HepG2 (cell line): ENCODE data around the gene XPC. TPM values are rescaled to one million over a fixed set of nuclear protein-coding genes. Genes with fewer than 3 reads are reported as not detected.

Experiments used
- HHEX ChIP-seq: IDR thresholded peaks from 2 replicates; pipeline ENCODE4 v1.6.1; 2016; ENCODE audit warnings: control low read depth
- HNF4A ChIP-seq: sonication (generic); formaldehyde crosslinking; IDR thresholded peaks from 2 replicates; pipeline ENCODE4 v1.4.0; 2020; ENCODE audit warnings: missing genetic modification reagents
- KDM3A ChIP-seq: IDR thresholded peaks from 2 replicates; pipeline ENCODE4 v1.6.1; 2018; ENCODE audit warnings: low read depth, missing compliant biosample characterization
- PCBP1 ChIP-seq: fragments of 200-400 bp; formaldehyde crosslinking; IDR thresholded peaks from 2 replicates; pipeline ENCODE4 v1.6.1; 2017; ENCODE audit warnings: mild to moderate bottlenecking, low read depth, low read length, borderline replicate concordance
- RBM22 ChIP-seq: fragments of 200-400 bp; formaldehyde crosslinking; optimal IDR thresholded peaks from 2 replicates; pipeline ENCODE3; 2017; ENCODE audit warnings: mild to moderate bottlenecking, low read length, moderate library complexity
- RXRB ChIP-seq: IDR thresholded peaks from 2 replicates; pipeline ENCODE4 v1.6.1; 2016; ENCODE audit warnings: borderline replicate concordance, missing genetic modification reagents, missing compliant biosample characterization
- SOX5 ChIP-seq: IDR thresholded peaks from 2 replicates; pipeline ENCODE4 v1.6.1; 2016; ENCODE audit warnings: borderline replicate concordance
- STAT6 ChIP-seq: sonication (generic); formaldehyde crosslinking; IDR thresholded peaks from 2 replicates; pipeline ENCODE4 v1.4.0; 2020; ENCODE audit warnings: missing genetic modification reagents, mild to moderate bottlenecking, borderline replicate concordance
- SUZ12 ChIP-seq: fragments of 150-350 bp; IDR thresholded peaks from 2 replicates; pipeline ENCODE4 v1.6.1; 2014; ENCODE audit warnings: low read depth, low read length
- YEATS2 ChIP-seq: sonication (generic); formaldehyde crosslinking; IDR thresholded peaks from 2 replicates; pipeline ENCODE4 v1.4.0; 2020; ENCODE audit warnings: missing genetic modification reagents, borderline replicate concordance
- ZC3H4 ChIP-seq: sonication (generic); formaldehyde crosslinking; IDR thresholded peaks from 2 replicates; pipeline ENCODE4 v1.4.0; 2020; ENCODE audit warnings: missing genetic modification reagents, borderline replicate concordance
- ZFP91 ChIP-seq: sonication (generic); formaldehyde crosslinking; IDR thresholded peaks from 2 replicates; pipeline ENCODE4 v1.9.0; 2022; ENCODE audit warnings: missing genetic modification reagents, mild to moderate bottlenecking, borderline replicate concordance
- ZFYVE20 ChIP-seq: sonication (generic); formaldehyde crosslinking; IDR thresholded peaks from 2 replicates; pipeline ENCODE4 v1.8.0; 2023; ENCODE audit warnings: low read depth, mild to moderate bottlenecking, moderate library complexity, missing genetic modification reagents, borderline replicate concordance
- ZNF136 ChIP-seq: sonication (generic); formaldehyde crosslinking; IDR thresholded peaks from 2 replicates; pipeline ENCODE4 v1.8.1; 2022; ENCODE audit warnings: low read depth, mild to moderate bottlenecking, moderate library complexity, missing genetic modification reagents
- ZNF501 ChIP-seq: sonication (generic); formaldehyde crosslinking; IDR thresholded peaks from 2 replicates; pipeline ENCODE4 v1.5.1; 2020; ENCODE audit warnings: mild to moderate bottlenecking, moderate library complexity, missing genetic modification reagents
- ZNF503 ChIP-seq: sonication (generic); formaldehyde crosslinking; IDR thresholded peaks from 2 replicates; pipeline ENCODE4 v1.4.0; 2020; ENCODE audit warnings: missing genetic modification reagents
- ZNF576 ChIP-seq: sonication (generic); formaldehyde crosslinking; IDR thresholded peaks from 2 replicates; pipeline ENCODE4 v1.4.0; 2020; ENCODE audit warnings: mild to moderate bottlenecking, missing genetic modification reagents
- ZNF660 ChIP-seq: sonication (generic); formaldehyde crosslinking; IDR thresholded peaks from 2 replicates; pipeline ENCODE4 v1.5.1; 2020; ENCODE audit warnings: mild to moderate bottlenecking, low read depth, missing genetic modification reagents, borderline replicate concordance
- ZSCAN29 ChIP-seq: sonication (generic); formaldehyde crosslinking; conservative IDR thresholded peaks from 2 replicates; pipeline ENCODE4 v1.4.0; 2020; ENCODE audit warnings: mild to moderate bottlenecking, missing genetic modification reagents
- ZUFSP ChIP-seq: sonication (generic); formaldehyde crosslinking; IDR thresholded peaks from 2 replicates; pipeline ENCODE4 v1.9.0; 2021; ENCODE audit warnings: missing genetic modification reagents, mild to moderate bottlenecking, borderline replicate concordance
- polyA plus RNA-seq, 8 experiments: library from polyadenylated mRNA; depleted of rRNA in 3 of 8; stranded (reverse) in 7 of 8; unstranded in 1 of 8; fragments of >200 nt; fragmentation: Illumina TruSeq in 4 of 8; extraction: Trizol in 4 of 8; gene quantifications; 2 replicates each; pipeline versions ENCODE4 v1.2.1 to v1.2.3, GENCODE V29; 2011 to 2016; ENCODE audit warnings: low read depth in 4 of 8, missing spikeins in 1 of 8, mixed read lengths in 1 of 8; ENCODE audit not compliant: insufficient read depth in 1 of 8
- total RNA-seq, 5 experiments: library from RNA; depleted of rRNA; stranded (reverse); fragments of >200 nt; fragmentation: Illumina TruSeq; extraction: Trizol; gene quantifications; 2 replicates each; pipeline ENCODE4 v1.2.3, GENCODE V29; 2016; ENCODE audit warnings: low read depth in 1 of 5

The XPC gene
- total and polyA plus RNA-seq, 2 of the 13 experiments (the other 11 are each of a cell fraction or from before 2014, with no cell fraction given): 9.4 to 24.1 TPM

GRCh38 chr3:14178247-14179113, at the start of gene XPC, which contains the start of gene LSM3 (continued):
- no peak for TF ChIP-seq STAT6 (CRISPR knock-in tag)
- TF ChIP-seq RXRB (CRISPR knock-in tag): 0 out of 2 replicates have a peak, but pooled peaks have one; percentile 14
- no peak for TF ChIP-seq ZNF660
- no peak for TF ChIP-seq ZUFSP (CRISPR knock-in tag)
- TF ChIP-seq RBM22: no peak
- TF ChIP-seq SOX5 (CRISPR knock-in tag): peak; percentile 53; the same call in 1 of the 2 replicates
- TF ChIP-seq ZNF501 (CRISPR knock-in tag): peak; percentile 96
- no peak for TF ChIP-seq KDM3A (CRISPR knock-in tag)
- peak; percentile 91 for TF ChIP-seq YEATS2 (CRISPR knock-in tag)
- peak; percentile 66 for TF ChIP-seq ZNF503 (CRISPR knock-in tag)
- no peak for TF ChIP-seq SUZ12
- no peak; the same call in 1 of the 2 replicates for TF ChIP-seq ZNF136 (CRISPR knock-in tag)
- TF ChIP-seq ZFP91 (CRISPR knock-in tag): peak; percentile 93
- TF ChIP-seq ZSCAN29 (CRISPR knock-in tag): peak; percentile 80
- no peak for TF ChIP-seq ZNF576 (CRISPR knock-in tag)
- TF ChIP-seq PCBP1: no peak
- no peak for TF ChIP-seq ZC3H4 (CRISPR knock-in tag)
- TF ChIP-seq HHEX (CRISPR knock-in tag): no peak
- TF ChIP-seq HNF4A (CRISPR knock-in tag): peak; percentile 51
- no peak for TF ChIP-seq ZFYVE20 (CRISPR knock-in tag)
